Activated CD8-positive, alpha-beta memory T cell treated with anti-CD3 and anti-CD28 coated beads, Interleukin-2, amount 50 U/mL, for 48 hours (primary cell): ENCODE measurements around the gene SHISA5.

Experiments
- DNase-seq: peaks from one replicate; pipeline ENCODE4 v3.0.0-alpha.2; 2020

Gene SHISA5

DNA sequence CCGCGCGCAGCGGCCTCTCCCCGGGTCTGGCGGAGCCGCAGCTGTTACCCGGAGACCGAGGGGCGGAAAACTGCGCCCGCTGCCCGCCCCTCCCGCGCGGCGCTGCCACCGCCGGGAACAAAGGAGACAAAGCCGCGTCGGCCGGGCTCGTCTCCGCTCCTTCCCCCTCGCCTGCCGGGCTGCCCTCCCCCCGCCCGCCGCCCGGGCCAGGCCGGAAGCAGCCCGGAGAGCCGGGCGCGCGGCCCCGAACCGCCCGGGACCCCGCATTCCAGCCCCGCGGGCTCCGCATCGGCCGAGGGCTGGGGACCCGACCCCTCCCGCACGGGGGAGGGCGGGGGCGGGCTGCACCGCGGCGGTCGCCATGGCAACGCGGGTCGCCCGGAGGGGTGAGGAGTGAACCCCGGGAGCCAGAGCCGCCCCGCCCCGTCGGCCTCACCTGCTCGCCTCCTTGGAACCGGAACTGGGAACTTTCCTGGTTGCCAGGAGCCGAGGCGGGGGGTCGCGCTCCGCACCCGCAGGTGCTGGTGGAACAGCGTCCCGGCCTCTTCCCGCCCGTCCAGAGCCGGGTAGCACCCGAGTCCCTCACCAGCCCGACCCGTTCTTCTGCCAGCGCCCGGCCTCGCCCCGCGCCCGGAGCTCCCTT, 74.5 kb downstream of the SHISA5 start:
- DNase-seq, result peak; percentile 80

DNA sequence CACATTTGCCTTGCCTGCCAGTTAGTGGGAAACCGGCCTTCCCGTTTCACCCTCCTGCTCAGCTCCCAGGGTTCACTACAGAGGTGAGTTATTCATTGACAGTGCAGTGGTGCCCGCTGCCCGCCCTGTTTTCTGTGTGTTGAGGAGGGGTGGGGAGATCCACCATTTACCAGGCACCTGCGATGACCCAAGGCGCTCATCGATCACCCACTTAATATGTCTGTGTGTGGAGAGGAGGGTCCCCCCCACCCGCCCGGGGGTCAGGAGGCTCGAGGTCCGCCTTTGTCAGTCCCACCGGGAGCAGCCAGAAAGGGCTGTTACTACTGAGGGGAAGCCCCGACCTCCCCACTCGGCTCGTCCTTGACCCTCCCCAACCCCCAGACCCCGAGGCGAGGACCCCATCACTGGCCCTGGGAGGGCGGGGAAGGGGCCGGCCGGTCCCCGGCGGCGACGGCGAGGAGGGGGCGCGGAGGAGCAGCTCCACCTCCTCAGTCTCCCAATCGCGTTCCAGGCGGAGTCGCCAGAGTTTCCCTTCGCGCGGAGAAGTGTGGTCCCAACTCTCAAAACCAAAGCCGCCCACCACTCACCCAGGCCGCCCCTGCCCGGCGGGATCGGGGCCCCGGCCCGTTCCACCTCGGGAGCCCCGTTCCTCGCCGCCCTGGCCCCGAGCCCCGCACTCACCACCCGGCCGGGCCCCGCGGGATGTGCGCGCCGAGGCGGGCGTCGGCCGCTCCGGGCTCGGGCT, 75.2 kb downstream of the SHISA5 start:
- peak; percentile 65 for DNase-seq

DNA sequence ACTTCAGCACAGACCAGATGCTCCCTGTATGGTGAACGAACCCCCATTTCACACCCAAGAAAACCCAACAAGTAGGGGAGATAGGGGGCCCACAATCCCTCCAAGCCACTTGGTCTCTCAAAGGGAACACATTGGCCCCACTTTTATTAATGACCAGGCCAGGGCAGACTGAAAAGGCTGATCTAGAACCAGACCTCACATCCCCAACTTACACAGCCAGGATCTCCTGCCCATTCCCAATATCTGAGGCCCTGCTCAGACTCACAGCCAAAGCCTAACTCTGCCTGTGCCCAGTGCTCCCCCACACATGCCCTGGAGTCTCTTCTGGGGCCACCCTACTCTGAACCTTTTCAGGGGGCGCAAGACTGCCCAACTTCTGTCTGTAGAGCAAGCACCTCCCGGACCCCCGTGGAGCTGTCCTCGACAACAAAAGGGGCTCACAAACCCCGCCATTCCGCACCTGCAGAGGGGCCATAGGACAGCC, 75.8 kb downstream of the SHISA5 start:
- DNase-seq, result no peak

DNA sequence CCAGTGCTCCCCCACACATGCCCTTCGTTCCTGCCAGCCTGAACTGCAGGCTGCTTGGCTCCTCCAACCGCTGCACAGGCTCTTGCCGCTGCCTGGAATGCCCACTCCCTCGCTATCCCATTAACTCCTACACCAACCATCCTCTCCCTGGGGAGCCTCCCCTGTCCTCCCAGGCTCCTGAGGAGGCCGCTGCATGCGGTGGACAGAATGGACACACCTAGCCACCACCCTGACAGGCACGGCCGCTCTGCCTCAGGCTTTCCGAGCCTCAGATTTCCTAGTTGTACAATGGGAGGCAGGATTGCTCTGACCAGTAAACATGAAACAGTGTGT, 76.4 kb downstream of the SHISA5 start:
- no peak for DNase-seq

DNA sequence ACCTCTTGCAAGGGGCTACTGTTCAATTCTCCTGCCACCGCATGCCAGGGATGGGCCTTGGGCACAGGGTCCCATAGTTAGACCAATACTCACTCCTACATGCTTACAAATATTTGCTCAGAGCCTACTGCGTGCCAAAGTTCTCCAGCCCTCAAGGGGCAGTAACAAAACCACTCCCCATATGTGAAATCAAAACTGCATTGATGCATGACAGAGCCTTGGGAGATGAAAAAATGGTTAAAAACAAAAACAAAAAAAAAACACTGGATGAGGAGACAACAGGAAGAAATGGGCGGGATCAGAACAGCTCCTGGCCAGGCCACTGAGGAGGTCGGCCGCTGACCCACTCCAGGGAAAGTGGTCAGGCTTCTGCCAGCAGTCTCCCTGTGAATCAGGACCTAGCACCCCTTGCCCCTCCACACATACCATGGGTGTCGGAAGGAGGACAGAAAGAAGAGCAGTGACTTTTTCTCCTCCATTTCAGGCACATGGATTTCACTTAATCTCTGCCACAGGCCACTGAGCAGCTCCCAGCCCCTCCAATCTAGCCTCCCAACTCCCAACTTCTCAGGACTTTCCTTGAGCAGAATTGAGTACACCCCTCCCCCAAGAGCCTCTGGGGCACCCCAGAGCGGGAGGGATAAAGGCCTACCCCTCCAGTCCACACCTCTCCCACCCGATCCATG, 76.9 kb downstream of the SHISA5 start:
- no peak for DNase-seq

DNA sequence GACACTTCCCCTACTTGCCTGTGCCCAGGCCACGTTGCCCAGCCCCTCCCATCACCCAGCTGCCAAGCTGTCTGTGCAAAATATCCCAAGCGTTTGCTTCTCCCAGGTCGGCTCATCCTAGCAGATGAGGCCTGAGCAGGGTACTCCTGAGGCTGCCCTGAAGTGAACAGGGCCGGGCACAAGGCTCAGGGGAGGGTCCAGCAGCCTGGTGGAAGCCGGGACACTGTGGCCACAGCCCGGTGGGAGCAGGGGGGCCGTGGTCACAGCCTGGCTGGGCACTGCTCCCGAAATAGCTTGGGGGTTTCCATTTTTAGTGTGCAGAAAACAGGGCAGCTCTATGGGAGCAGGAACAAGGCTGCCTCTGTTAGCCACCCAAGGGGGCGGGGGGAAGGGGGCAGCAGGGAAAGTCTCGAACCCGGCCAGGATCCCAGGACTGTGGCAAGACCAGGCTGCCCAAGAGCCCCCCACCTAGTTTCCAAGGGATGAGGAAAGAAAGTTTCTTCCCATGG, 77.5 kb downstream of the SHISA5 start:
- no peak for DNase-seq

DNA sequence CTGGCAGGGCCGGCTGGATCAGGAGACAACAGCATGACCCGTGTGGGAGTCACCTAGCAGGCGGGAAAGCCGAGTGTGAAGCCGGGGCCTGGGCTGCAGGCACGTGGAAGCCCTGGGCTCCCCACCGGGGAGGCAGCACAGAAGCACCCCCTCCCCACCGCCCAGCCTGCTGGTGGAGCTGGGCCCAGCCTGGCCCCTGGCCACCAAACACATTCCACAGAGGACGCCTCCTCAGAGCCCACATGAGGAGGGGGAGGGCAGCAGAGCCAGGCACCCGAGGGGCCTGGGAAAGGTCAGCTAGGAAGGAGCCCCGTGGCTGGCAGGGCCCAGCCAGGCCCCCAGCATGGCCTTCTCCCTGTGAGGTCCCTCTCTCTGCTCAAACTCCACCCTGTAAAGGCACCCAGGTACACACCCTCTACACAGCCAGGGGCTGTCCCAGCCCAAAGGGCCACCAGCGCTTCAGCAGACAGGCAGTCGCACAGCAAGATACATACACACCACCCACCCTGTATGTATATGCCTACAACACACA, 78.6 kb downstream of the SHISA5 start:
- no peak for DNase-seq

DNA sequence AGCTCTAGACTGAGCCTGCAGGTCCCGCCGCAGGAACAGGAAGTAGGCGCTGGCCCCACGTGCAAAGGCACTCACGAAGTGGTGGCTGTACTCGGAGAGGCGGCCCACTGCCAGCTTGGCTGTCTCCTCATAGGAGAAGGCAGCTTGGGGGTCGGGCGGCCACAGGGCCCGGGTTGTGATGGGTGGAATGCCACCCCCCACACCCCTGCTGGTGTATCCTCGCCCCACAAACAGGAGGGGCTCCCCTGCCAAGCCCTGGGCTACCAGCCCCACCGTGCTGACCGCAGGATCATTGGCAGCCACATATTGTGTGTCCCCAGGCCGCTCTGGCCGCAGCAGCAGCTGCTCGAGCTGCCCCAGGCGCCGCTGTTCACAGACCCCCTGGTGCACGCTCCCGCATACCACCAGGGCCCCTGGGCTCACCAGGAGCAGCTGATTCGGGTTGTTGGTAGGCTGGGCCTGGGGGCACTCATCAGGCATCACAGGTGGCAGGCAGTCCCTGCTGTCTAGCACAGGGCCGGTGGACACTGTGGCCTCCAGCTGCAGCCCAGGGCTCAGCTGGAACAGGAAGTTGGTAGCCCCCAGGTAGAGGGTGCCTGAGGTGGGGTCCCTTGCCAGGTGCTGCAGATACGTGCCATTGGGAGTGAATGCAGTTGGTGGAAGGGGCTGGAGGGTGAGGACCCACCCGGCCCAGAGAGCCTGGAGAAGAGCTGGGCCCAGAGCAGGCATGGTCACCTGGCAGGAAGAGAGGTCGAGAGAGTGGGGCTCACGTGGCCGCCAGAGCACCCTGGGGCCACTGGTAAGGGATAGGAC, 79.9 kb downstream of the SHISA5 start:
- DNase-seq, result no peak

DNA sequence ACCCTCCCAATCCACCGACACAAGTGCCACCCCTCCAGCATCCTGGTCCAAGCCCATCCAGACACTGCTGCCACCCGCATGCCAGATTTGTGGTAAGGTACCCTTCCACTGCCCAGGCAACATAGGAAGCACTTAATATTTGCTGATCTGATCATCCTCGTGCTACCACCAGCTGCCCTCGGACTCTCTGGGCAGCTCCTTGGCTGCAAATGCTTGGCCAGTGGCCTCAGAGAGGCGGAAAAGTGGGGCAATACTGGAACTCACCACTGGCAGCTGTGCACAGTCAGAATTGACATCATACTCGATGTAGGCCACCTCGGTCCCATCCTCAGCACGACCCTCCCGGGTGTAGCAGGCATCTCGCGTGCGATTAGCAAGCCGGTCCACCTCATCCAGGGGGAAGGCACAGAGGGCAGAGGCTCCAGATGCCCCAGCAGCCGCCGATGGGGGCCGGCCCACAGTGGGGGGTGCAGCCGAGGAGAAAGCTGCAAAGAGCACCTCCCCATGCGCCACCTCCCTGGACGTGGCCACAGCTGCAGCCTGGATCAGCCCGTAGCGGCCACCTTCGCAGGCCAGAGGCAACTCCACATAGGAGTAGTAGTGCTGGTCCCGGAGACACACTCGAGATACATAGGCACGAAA, 80.6 kb downstream of the SHISA5 start:
- no peak for DNase-seq

DNA sequence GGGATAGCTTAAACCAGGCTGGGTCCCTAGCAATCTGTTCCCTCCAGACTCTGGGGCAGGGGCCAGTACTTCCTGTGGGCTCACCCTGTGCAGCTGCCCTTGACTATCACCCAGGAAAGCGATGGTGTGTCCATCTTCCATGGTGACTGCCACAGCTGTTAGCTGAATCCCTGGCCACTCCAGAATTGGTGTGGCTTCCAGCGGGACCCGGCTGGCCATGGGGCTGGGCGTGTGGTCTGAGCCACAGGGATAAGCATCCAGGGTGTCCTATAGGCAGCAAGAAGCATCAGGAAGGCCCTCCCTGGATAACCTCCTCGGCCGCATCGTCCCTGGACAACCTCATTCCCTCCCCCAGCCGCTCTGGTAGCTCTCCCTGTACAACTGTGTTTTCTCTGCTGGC, 81.3 kb downstream of the SHISA5 start:
- no peak for DNase-seq

DNA sequence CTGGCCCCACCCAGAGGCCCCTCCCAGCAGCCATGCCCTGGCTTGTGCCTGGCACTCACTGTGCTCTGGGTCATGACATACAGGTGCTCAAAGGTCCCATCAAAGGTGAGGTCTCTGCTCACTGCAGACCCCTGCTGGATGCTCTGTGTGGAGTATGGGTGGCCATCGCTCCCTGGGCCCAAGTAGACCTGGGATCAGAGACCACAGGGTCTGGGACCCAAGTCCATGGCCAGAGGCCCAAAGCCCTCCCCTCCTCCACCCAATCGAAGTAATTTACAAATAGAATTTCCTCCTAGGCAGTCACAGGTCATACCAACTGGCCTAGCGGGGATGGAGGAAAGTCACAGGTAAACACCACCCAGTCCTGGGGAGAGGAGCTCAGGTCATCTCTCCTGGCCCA, 81.7 kb downstream of the SHISA5 start:
- DNase-seq, result no peak

DNA sequence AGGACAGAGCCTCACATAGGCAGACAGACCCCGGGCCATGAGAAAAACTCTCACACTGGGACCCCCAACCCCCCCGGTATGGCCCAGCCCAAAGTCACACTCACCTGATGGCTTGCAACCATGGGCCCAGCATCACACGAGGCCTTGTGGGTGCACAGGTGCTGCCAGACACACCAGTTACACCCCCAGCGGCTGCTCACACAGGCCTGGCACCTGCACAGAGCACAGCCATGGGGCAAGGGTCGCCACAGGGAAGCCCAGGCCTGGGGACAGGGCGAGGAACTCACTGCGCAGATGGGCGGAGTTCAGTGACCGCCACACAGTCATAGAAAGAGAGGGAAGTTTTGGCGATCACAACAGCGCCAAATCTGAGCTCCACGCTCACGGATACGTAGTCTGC, 83.4 kb downstream of the SHISA5 start:
- no peak for DNase-seq

DNA sequence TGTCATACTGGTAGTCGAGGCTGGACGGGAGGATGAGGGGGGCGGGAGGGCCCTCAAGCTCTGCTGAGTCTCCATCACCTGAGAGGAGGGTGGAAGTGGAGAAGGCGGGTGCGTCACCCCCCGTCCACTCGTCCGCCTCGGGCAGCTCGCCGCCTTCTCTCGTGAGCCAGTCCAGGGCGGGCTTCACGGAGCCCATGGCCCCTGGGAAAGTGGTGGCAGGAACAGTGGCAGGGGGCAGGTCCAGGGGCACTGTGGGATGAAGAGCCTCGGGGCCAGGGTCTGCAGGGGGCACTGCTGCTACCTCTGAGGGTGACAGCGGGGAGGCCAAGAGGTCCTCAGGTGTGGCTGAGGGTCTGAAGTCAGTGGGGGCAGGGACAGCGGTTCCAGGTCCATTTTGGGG, 84.4 kb downstream of the SHISA5 start:
- no peak for DNase-seq

DNA sequence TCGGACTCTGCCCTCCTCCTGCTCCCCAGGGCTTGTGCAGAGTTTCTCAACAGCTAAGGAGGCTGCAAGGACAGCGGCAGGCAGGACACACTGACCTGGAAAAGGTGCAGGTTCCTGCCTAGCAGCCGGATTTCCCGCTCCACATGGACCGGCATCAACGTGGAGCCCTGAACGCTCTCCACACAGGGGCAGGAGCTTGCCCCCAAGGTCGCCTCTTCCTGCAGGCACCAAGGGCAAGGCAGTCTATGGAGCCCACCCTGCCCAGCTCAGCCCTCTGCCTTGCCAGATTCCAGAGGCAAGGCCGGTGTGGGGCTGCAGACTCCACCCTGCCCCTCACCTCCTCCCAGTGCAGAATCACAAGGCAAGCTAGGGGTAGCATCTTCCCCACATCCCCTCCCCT, 84.8 kb downstream of the SHISA5 start:
- no peak for DNase-seq

DNA sequence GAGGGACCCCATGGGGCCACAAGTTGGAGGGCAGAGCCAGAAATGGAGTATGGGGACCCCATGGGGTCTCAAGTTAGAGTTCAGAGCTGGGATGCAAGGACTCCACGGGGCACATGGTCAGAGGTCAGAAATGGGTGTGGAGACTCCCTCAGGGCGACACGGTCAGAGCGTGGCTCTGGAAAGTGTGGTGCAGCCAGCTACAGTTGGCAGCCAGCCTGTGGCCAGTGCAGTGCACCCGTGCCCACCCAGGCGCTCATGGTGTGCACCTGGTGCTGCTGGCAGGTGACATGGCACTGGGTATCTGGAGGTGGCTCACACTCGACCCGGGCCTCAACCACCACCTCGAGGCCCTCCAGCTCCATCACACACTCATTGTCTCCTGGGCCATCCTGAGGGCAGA, 85.3 kb downstream of the SHISA5 start:
- no peak for DNase-seq

DNA sequence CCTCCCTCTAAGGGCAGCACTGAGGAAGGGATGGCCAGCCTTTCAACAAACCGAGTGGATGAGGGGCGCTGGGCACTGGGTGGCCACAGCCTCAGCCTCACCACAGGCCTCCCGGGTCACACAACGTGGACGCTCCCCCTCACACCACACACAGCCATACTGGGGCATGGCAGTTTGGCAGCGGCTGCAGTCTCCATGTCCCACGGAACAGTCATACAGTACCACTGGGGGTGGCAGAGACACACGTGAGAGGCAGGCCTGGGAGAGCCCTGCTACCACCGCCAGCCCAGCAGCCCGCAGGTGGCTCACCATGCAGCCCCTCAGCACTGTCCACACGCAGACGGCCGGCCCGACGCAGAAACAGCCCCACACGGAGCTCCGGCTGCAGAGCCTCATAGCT, 85.8 kb downstream of the SHISA5 start:
- no peak for DNase-seq
